ENCODE measurements around the gene LEFTY1. TPM values are rescaled to one million over a fixed set of nuclear protein-coding genes. Genes with fewer than 3 reads are reported as not detected.

LEFTY1 gene
- total RNA-seq, 4 donors from 2014 or later: 1.5 to 15.6 (median 5.6) TPM

GRCh38 chr1:225876900-225877510, 11.9 kb downstream of the LEFTY1 start:
- Histone ChIP-seq H3K4me3 (no peak overlapping the region), H3K9me3 (no peaks in the 10 kb centered on the region), H3K27me3 (no peaks in the 10 kb centered on the region), H3K36me3 (peaks cover 0 to 16% (median 3%) of the 10 kb centered on the region in 3 donors), H3K27ac (peak overlapping the region in 3 of 4 donors; percentile 39 to 96 (median 39)), H3K4me1 (peaks cover 4 to 57% (median 26%) of the 10 kb centered on the region in 4 donors)
- no peak for DNase-seq
- TF ChIP-seq POLR2A (IDR thresholded peaks at IDR 0.05): no peak
- TF ChIP-seq CTCF (IDR thresholded peaks at IDR 0.05): no peak

GRCh38 chr1:225875044-225875815, 13.7 kb downstream of the LEFTY1 start:
- H3K36me3 ChIP-seq: peaks cover 0 to 32% (median 3%) of the 10 kb centered on the region in 3 donors
- H3K9me3 ChIP-seq: no peaks in the 10 kb centered on the region
- no peaks in the 10 kb centered on the region for H3K27me3 ChIP-seq
- peak overlapping the region in 3 of 4 donors; percentile 59 to 87 (median 75) for H3K27ac ChIP-seq
- TF ChIP-seq CTCF (IDR thresholded peaks at IDR 0.05) (no peak), POLR2A (IDR thresholded peaks at IDR 0.05) (no peak)
- H3K4me1 ChIP-seq: peaks cover 4 to 43% (median 18%) of the 10 kb centered on the region in 4 donors
- H3K4me3 ChIP-seq: peak overlapping the region in 1 of 4 donors; percentile 11
- DNase-seq: peak in 2 of 3 donors; percentile 75 to 80

- no peak overlapping the region for H3K4me3 ChIP-seq
- DNase-seq: no peak
- no peaks in the 10 kb centered on the region for H3K9me3 ChIP-seq
- H3K36me3 ChIP-seq: peaks cover 0 to 39% (median 3%) of the 10 kb centered on the region in 3 donors
- no peak for TF ChIP-seq POLR2A (IDR thresholded peaks at IDR 0.05)
- TF ChIP-seq CTCF (IDR thresholded peaks at IDR 0.05): no peak
- H3K4me1 ChIP-seq: peaks cover 4 to 35% (median 12%) of the 10 kb centered on the region in 4 donors
- no peak overlapping the region for H3K27ac ChIP-seq
- no peaks in the 10 kb centered on the region for H3K27me3 ChIP-seq
Observed at GRCh38 chr1:225874431-225874830, 14.5 kb downstream of the LEFTY1 start.

- peaks cover 0 to 26% (median 6%) of the 10 kb centered on the region in 4 donors for H3K4me1 ChIP-seq
- no peak for DNase-seq
Observed at GRCh38 chr1:225873281-225873850, 15.6 kb downstream of the LEFTY1 start.

More at GRCh38 chr1:225873281-225873850, 15.6 kb downstream of the LEFTY1 start:
- H3K4me3 ChIP-seq: no peak overlapping the region
- H3K27me3 ChIP-seq: no peaks in the 10 kb centered on the region
- H3K36me3 ChIP-seq: peaks cover 0 to 49% (median 3%) of the 10 kb centered on the region in 3 donors
- TF ChIP-seq CTCF (IDR thresholded peaks at IDR 0.05) (no peak), POLR2A (IDR thresholded peaks at IDR 0.05) (no peak)
- no peak overlapping the region for H3K27ac ChIP-seq
- no peaks in the 10 kb centered on the region for H3K9me3 ChIP-seq

Data from Peyer's patch (tissue), 4 donors.